Liver (tissue), 9 donors: ENCODE results near the gene COL4A3. TPM values are rescaled to one million over a fixed set of nuclear protein-coding genes. Genes with fewer than 3 reads are reported as not detected.

Source experiments
- DNase-seq: peaks from one replicate; pipeline ENCODE4 v3.0.0-alpha.2; 2017; ENCODE audit warnings: low spot score
- H3K27ac ChIP-seq, 2 donors: one replicate each; pipeline ENCODE4 v1.7.0; 2013; ENCODE audit warnings: inconsistent platforms in 2 of 2, low read length in 2 of 2, control low read depth in 1 of 2, low read depth in 1 of 2, mild to moderate bottlenecking in 1 of 2
- H3K27me3 ChIP-seq, 4 donors: one replicate each; pipeline versions ENCODE4 v1.6.1 to v1.7.0; 2013; ENCODE audit warnings: low read length in 3 of 4, inconsistent platforms in 1 of 4, mild to moderate bottlenecking in 1 of 4, moderate library complexity in 1 of 4; ENCODE audit not compliant: control insufficient read depth in 4 of 4, insufficient read depth in 4 of 4
- H3K36me3 ChIP-seq, 4 donors: one replicate each; pipeline versions ENCODE4 v1.6.1 to v1.7.0; 2013; ENCODE audit warnings: low read length in 3 of 4, mild to moderate bottlenecking in 3 of 4, low read depth in 1 of 4, moderate library complexity in 1 of 4; ENCODE audit not compliant: control insufficient read depth in 4 of 4, insufficient read depth in 3 of 4
- H3K4me1 ChIP-seq, 4 donors: one replicate each; pipeline versions ENCODE4 v1.6.1 to v1.7.0; 2013; ENCODE audit warnings: low read length in 3 of 4, mild to moderate bottlenecking in 3 of 4, moderate library complexity in 1 of 4; ENCODE audit not compliant: control insufficient read depth in 4 of 4, insufficient read depth in 4 of 4
- H3K4me3 ChIP-seq, 3 donors: one replicate each; pipeline versions ENCODE4 v1.6.1 to v1.7.0; 2013; ENCODE audit warnings: low read length in 3 of 3, control low read depth in 1 of 3, low read depth in 1 of 3, mild to moderate bottlenecking in 1 of 3
- H3K9ac ChIP-seq, 2 donors: one replicate each; pipeline ENCODE4 v1.7.0; 2013; ENCODE audit warnings: low read length in 2 of 2, mild to moderate bottlenecking in 2 of 2, moderate library complexity in 2 of 2, control low read depth in 1 of 2, low read depth in 1 of 2
- H3K9me3 ChIP-seq, 4 donors: one replicate each; pipeline versions ENCODE4 v1.6.1 to v1.7.0; 2013; ENCODE audit warnings: low read length in 3 of 4; ENCODE audit not compliant: control insufficient read depth in 4 of 4
- EGR1 ChIP-seq, 2 donors: IDR thresholded peaks; 2 replicates each; pipeline ENCODE4 v1.6.1; 2016 to 2018; ENCODE audit warnings: antibody characterized with exemption in 2 of 2, low read depth in 2 of 2
- FOXA2 ChIP-seq: IDR thresholded peaks from 2 replicates; pipeline ENCODE4 v1.6.1; 2016; ENCODE audit warnings: antibody characterized with exemption
- GABPA ChIP-seq, 2 donors: IDR thresholded peaks in 1 of 2; conservative IDR thresholded peaks in 1 of 2; 2 replicates each; pipeline ENCODE4 v1.6.1; 2016; ENCODE audit warnings: antibody characterized with exemption in 2 of 2, mild to moderate bottlenecking in 1 of 2, moderate library complexity in 1 of 2
- HNF4G ChIP-seq: IDR thresholded peaks from 2 replicates; pipeline ENCODE4 v1.6.1; 2016; ENCODE audit warnings: antibody characterized with exemption
- NR2F2 ChIP-seq: IDR thresholded peaks from 2 replicates; pipeline ENCODE4 v1.6.1; 2016; ENCODE audit warnings: antibody characterized with exemption
- RXRA ChIP-seq, 2 donors: IDR thresholded peaks; 2 replicates each; pipeline ENCODE4 v1.6.1; 2017 to 2018; ENCODE audit warnings: antibody characterized with exemption in 2 of 2, mild to moderate bottlenecking in 1 of 2
- TAF1 ChIP-seq: conservative IDR thresholded peaks from 2 replicates; pipeline ENCODE4 v1.6.1; 2016; ENCODE audit warnings: antibody characterized with exemption, mild to moderate bottlenecking
- WGBS: extraction: QIAGEN DNeasy Blood & Tissue Kit; methylation state at CpG from one replicate; pipeline ENCODE4 v1.1.7; 2013; 5-methylcytosine and 5-hydroxymethylcytosine counted together
- polyA plus RNA-seq, 2 donors: library from polyadenylated mRNA; stranded (reverse) in 1 of 2; unstranded in 1 of 2; fragments of 200-250 nt in 1 of 2; fragments of >200 nt in 1 of 2; fragmentation: Nextera tagmentation in 1 of 2; extraction: Ambion mirVana in 1 of 2; gene quantifications; one replicate each; pipeline versions ENCODE4 v1.2.1 to v1.2.3, GENCODE V29; 2013 to 2015
- total RNA-seq, 2 donors: library from RNA; depleted of rRNA; stranded (reverse); fragments of >200 nt; gene quantifications; one replicate each; pipeline ENCODE4 v1.2.3, GENCODE V29; 2014
- TF ChIP-seq, protein P1 (sequence below): IDR thresholded peaks from 2 replicates; pipeline ENCODE4 v1.6.1; 2016; ENCODE audit warnings: antibody characterized with exemption
- TF ChIP-seq, protein P2 (sequence below): IDR thresholded peaks from 2 replicates; pipeline ENCODE4 v1.6.1; 2016; ENCODE audit warnings: antibody characterized with exemption
- TF ChIP-seq, protein P3 (sequence below): fragments of 150-350 bp; IDR thresholded peaks from 2 replicates; pipeline ENCODE4 v1.5.1; 2017; ENCODE audit warnings: improper control_type of control experiment, low read depth, low read length; ENCODE audit not compliant: missing input control
- TF ChIP-seq, protein P4 (sequence below): IDR thresholded peaks from 2 replicates; pipeline ENCODE4 v1.6.1; 2016; ENCODE audit warnings: antibody characterized with exemption
- donor health status: healthy.
- donor health status: healthy.
- donor health status: healthy.
- donor health status: healthy.
- donor health status: healthy.

The COL4A3 gene
- total and polyA plus RNA-seq, 4 donors: 0.05 to 2.3 (median 0.35) TPM

DNA sequence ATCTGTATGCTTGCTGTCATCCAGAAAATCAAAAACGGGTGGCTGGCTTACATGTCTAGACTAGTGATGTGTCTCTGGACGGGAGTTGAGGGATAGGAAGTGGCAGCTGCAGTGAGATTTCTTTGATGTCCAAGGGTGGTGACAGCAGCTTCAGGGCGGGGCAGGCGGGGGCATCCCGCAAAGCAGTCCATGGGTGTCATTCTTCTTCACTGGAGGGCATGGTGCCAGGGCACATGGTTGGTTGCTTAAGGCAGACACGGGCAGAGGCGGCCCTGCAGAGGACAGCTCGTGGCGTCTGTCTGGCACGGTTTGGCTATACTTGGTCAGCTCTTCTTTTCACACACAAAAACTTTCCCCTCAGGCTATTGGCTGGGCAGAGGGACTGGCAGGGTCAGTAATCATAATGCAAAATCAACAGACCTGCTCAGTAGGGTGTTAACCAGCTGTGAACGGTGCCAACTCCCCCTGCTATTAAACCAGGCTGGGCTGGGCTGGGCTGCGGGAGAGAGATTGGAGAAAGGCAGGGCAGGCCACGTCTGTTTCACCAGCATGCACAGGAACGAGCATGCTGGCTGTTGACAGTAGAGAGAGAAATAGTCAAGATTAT, 63.7 kb downstream of the COL4A3 start:
- Histone ChIP-seq H3K36me3 (no peaks in the 10 kb centered on the region), H3K4me1 (no peaks in the 10 kb centered on the region), H3K4me3 (no peak overlapping the region), H3K9ac (no peak overlapping the region), H3K9me3 (no peaks in the 10 kb centered on the region), H3K27me3 (no peaks in the 10 kb centered on the region), H3K27ac (no peak overlapping the region)
- TF ChIP-seq, protein P1, sequence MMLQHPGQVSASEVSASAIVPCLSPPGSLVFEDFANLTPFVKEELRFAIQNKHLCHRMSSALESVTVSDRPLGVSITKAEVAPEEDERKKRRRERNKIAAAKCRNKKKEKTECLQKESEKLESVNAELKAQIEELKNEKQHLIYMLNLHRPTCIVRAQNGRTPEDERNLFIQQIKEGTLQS: no peak
- TF ChIP-seq NR2F2 (no peak), HNF4G (no peak), RXRA (IDR thresholded peaks at IDR 0.05) (no peak), FOXA2 (no peak)
- TF ChIP-seq, protein P2, sequence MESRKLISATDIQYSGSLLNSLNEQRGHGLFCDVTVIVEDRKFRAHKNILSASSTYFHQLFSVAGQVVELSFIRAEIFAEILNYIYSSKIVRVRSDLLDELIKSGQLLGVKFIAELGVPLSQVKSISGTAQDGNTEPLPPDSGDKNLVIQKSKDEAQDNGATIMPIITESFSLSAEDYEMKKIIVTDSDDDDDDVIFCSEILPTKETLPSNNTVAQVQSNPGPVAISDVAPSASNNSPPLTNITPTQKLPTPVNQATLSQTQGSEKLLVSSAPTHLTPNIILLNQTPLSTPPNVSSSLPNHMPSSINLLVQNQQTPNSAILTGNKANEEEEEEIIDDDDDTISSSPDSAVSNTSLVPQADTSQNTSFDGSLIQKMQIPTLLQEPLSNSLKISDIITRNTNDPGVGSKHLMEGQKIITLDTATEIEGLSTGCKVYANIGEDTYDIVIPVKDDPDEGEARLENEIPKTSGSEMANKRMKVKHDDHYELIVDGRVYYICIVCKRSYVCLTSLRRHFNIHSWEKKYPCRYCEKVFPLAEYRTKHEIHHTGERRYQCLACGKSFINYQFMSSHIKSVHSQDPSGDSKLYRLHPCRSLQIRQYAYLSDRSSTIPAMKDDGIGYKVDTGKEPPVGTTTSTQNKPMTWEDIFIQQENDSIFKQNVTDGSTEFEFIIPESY: no peak
- WGBS: 65% methylated on average over 14 of the region's 14 CpGs
- DNase-seq: no peak

DNA sequence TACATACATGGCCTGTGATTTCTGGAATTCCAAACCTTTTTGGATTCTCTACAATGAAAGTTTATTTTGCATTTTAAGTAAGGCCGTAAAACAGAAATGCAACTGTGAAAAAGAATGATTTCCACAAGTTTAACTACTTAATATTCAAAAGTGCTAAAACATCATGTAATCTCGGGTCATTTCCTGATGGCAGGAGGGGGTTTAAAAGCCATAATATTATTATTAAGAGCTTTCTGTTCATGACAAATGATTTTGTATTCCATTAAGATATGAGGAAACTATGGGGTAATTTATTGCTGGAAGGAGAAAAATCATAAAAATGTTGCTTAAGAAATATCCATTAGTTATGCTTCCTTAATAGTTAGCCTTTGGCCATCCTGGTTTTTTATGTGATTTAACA, 65.7 kb downstream of the COL4A3 start:
- WGBS: 89% methylated on average over 2 of the region's 2 CpGs
- Histone ChIP-seq H3K36me3 (no peaks in the 10 kb centered on the region), H3K27ac (no peak overlapping the region), H3K4me1 (no peaks in the 10 kb centered on the region), H3K27me3 (no peaks in the 10 kb centered on the region), H3K4me3 (no peak overlapping the region), H3K9me3 (no peaks in the 10 kb centered on the region), H3K9ac (no peak overlapping the region)
- TF ChIP-seq TAF1: no peak
- no peak for TF ChIP-seq EGR1 (IDR thresholded peaks at IDR 0.05; ENCODE audit: low read depth in 2 of 2)
- no peak for TF ChIP-seq HNF4G
- DNase-seq: no peak

DNA sequence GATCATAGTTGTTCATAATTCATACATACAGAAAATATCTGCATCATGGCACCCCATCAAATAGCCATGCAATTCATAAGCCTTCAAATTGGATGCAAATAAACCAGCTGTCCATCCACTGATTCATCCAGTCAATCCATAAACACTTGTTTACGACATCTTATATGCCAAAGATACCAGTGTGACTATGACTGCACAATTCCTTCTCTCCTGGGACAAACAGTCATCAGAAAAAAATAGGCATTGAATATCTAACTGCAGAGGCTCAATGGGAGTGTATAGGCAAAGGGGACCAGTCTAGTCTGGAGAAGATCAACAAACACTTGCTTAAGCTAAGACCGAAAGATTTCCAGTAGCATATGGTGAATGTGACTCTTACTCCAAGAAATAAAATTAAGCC, 70.0 kb downstream of the COL4A3 start:
- DNase-seq: no peak
- 91% methylated on average over 2 of the region's 2 CpGs for WGBS
- H3K9ac ChIP-seq: no peak overlapping the region
- H3K4me3 ChIP-seq: no peak overlapping the region
- TF ChIP-seq GABPA (IDR thresholded peaks at IDR 0.05 in 1 of 2, conservative IDR thresholded peaks at IDR 0.05 in 1 of 2) (no peak), EGR1 (IDR thresholded peaks at IDR 0.05; ENCODE audit: low read depth in 2 of 2) (no peak)
- TF ChIP-seq, protein P1: no peak
- TF ChIP-seq, protein P3, sequence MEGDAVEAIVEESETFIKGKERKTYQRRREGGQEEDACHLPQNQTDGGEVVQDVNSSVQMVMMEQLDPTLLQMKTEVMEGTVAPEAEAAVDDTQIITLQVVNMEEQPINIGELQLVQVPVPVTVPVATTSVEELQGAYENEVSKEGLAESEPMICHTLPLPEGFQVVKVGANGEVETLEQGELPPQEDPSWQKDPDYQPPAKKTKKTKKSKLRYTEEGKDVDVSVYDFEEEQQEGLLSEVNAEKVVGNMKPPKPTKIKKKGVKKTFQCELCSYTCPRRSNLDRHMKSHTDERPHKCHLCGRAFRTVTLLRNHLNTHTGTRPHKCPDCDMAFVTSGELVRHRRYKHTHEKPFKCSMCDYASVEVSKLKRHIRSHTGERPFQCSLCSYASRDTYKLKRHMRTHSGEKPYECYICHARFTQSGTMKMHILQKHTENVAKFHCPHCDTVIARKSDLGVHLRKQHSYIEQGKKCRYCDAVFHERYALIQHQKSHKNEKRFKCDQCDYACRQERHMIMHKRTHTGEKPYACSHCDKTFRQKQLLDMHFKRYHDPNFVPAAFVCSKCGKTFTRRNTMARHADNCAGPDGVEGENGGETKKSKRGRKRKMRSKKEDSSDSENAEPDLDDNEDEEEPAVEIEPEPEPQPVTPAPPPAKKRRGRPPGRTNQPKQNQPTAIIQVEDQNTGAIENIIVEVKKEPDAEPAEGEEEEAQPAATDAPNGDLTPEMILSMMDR: no peak
- TF ChIP-seq, protein P4, sequence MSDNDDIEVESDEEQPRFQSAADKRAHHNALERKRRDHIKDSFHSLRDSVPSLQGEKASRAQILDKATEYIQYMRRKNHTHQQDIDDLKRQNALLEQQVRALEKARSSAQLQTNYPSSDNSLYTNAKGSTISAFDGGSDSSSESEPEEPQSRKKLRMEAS: no peak
- H3K36me3 ChIP-seq: no peaks in the 10 kb centered on the region
- H3K27ac ChIP-seq: no peak overlapping the region
- no peaks in the 10 kb centered on the region for H3K27me3 ChIP-seq
- no peaks in the 10 kb centered on the region for H3K9me3 ChIP-seq
- peaks cover 0 to 6% (median 4%) of the 10 kb centered on the region in 4 donors for H3K4me1 ChIP-seq
